AML-193 (cell line): ENCODE measurements around the gene NME3.
"Not testable (repeated sequence)": the region's sequence is repeated elsewhere in the genome, so short reads cannot be mapped to it uniquely, and the experiment has no call there.

Experiments used
- DNase-seq, 2 experiments: peaks; one replicate each; lab custom pipeline; 2025; lab: John Stamatoyannopoulos, UW

NME3 gene

DNA sequence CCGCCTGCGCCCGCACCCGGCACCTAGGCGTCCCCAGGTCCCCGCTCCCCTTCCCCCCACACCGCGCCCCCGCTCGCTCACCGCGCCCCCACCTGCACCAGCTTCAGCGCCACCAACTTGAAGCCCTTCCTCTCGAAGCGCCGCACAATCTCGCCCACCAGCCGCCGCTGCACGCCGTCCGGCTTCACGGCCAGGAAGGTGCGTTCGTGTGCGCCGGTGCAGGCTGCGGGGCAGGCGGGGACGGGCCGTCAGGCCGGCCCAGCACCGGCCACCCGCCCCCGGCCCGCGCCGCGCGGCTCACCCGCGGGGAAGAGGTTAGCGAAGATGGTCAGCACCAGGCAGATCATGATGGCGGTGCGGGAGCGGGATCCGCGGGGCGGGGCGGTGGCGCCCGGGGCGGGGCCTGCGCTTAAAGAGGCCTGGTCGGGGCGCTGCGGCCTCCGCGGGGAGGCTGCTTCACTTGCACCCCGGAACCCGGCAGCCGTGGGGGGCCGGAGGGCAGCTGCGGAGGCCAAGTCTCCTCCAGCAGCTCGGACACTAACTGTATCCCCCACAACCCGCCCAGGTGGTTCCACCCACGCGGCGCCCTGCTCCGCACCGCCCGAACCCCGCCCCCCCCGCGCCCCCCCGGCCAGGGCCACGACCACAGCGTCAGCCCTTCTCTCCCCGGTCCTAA is at the start of gene NME3:
Gene NME3 (minus strand): TSS at position 356 of the 676 bp plus-strand sequence. CDS start 9 bp downstream, at position 347.
- peak; percentile 41 to 58 for DNase-seq

DNA sequence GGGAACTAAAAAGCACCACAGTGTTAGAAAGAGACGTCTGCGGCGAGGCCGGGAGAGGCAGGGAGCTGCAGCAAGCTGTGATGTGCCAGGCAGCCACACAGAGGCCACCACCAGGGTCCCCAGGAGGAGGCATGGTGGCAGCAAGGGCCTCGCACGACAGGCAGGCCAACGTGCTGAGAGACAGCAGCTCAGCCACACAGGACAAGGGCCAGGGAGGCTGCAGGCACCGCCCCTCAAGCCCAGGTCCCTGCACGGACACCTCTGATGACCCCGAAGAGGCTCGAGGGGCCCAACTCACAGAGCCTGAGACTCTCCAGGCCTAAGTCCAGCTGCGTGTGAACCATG is 49.6 kb upstream of the NME3 start:
- DNase-seq: no peak

DNA sequence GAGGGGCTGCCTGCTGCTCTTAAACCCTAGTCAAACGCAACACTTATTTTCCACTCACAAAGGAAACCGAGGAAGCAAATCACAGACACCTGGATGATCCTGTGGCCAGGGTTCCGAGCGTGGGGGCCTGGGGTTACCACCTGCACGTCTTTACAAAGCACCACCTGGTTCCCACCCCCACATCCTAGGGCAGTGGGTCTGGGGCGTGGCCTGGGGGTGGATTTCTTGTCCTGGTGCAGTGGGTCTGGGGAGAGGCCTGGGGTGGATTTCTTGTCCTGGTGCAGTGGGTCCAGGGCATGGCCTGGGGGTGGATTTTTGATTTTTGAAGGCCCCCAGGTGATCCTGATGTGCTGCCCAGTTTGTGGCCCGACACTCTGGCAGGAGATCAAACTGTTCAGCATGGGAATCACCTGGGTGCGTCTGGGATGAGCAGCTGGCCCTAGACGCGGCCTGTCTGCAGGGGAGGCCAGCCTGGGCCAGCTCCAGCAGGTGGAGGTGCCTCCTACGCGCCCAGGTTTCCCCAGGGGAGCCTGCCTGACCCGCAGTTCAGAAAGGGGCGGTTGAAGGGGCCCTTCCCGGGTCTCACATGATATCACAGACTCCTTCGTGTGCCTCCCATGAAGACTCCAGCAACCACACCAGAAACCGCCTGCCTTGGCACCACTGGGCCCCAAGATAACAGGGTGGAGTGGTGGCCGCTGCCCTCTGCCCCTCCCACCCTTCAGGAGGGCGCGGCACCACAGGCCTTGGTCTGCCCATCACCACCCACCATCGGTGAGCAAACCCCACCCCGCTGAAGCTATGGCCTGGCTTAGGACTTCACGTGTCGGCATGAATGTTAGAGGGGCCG is 49.0 kb upstream of the NME3 start:
- DNase-seq: no peak

DNA sequence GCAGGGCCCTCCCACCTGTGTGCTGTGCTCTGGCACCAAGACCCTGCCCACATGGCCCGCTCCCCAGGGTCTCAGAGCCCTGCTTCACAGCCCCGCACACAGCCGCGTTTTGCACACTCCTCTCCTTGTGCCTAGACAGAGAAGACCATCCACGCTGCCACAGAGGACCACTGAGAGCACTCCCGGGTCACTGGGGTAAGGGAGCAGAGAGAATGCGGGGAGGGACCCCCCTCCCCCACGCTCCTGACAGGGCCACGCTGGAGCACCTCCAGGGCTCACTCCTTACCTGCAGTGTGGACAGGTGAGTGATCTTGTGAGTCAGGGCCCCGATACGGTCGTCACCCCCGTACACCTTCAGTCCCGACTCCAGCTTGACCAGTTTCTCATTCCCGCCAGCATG is 48.3 kb upstream of the NME3 start:
- DNase-seq: no peak

DNA sequence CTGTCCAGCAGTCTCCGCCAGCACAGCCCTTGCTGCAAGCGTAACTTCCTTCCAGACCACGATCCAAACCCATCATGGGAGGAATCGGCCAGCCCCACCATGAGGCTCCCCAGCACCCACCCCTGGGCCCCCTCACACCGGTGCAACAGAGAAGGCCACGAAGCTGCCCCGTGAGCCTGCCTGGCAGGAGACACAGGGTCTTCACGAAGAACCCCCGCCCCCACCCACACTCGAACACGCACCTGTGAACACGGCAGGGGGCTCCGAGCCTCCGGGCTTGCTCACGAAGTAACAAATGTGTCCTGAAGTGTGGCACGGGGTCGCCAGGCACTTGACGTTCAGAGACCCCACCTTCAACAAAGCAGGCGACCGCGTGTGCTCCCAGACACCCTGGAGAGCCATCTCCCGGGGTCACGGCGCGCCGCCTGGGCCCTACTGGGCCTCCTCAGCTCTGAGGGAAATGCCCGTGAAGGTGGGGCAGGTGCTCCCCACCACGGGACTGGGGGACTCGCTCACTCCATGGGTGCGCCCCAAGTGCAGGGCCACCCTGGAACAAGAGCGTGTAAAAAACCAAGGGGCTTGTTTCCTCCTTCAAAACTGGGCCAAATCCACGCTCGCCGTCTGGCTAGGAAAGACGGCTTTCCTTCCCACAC is 47.7 kb upstream of the NME3 start:
- no peak for DNase-seq

DNA sequence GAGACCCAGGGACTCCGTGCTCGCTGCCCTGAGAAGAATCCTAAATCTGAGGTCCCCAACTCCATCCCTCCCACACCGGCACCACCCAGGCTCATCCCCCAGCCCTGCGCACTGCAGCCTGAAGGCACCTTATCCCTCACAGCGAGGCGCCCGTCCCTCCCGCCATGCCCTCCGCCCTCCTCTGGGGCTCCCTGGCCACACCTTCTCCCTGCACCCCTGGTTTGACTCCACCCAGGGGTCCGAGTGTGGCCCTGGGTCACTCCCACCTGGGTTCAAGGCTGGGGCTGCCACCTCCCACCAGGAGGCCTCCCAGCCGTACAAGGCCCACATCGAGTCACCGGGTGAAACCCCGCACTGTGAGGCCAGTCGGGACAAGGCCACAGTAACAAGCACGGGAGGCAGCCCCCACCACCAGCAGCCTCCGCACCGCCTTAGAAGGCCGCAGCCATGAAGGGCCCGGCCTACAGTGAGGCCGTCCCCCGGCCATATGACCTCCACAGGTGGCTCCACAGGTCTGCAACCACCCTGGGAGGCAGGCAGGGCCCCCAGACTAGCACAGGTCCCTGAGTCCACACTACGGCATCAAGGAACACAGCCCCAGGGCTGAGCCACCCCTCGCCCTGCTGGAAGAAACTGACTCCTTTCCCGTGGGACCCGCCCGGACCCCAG is 47.0 kb upstream of the NME3 start:
- DNase-seq: no peak

DNA sequence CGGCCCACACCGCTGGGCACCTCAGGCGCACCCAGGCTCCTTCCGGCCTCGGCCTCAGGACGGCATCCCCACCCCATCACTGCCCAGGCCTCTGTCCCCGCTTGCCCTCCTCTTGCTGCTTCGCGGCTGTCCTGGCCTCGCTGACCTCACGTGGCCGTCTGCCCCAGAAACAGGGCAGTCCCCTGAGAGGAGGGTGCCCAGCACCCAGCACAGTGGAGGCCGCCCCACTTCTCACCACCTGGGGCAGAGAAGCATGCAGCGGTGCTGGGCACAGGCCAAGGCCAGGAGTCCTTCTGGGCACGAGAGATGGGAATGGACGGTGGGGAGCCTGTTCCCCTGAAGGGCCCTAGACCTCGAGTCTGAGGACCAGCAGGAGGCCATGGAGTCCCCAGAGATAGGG is 46.4 kb upstream of the NME3 start:
- no peak for DNase-seq

DNA sequence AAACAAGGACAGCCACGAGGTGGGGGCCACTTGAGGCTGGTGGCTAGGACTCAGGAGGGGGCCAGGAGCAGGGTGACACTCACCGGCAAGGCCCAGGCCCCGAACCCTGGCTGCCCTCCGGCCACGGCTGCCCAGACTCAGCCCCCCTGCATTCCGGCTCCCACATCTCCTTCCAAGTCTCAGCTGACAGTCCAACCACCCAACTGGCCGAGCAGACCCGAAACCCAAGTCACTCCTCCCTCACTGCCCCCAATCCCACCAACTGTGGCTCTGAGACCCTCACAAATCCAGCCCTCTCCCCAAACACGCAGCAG is 45.9 kb upstream of the NME3 start:
- DNase-seq: no peak

DNA sequence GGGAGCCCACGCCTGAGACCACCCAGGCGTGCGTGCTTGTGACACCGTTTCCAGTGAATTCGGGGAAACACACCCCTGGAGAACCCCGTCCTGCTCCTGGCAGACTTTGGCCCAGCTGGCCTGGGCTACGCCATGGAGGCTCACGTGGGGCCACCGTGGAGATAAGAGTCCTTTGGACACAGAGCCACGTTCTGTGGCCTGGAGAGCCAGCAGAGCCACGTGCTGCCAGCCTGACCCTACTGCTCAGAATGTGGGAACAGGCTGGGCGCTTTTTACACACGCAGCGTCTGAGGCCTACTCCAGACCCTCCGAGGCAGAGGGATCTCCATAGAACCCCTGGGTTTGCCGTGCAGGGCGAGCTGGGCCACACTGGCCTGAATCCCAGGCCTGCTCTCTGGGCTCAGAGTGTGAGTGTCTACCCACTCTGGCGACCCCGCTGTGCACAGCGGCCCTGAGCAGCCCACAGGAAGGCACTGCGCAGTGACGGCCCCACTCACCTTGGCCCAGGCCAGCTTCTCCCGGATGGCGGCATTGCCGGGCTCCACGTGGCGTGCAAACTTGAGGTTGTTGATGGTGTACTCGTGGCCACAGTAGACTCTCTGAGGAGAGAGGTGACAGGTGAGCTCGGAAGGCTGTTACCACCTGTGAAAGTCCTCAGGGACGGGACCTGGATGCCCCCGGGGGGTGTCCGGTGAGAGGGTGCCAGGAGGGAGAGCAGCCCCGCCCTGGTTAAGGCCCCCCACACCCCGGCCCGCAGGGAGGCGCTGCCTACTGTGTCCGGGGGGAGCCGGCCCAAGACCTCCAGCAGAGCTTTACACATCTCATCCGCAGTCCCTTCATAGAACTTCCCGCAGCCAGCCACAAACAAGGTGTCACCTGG is 45.3 kb upstream of the NME3 start:
- no peak for DNase-seq

DNA sequence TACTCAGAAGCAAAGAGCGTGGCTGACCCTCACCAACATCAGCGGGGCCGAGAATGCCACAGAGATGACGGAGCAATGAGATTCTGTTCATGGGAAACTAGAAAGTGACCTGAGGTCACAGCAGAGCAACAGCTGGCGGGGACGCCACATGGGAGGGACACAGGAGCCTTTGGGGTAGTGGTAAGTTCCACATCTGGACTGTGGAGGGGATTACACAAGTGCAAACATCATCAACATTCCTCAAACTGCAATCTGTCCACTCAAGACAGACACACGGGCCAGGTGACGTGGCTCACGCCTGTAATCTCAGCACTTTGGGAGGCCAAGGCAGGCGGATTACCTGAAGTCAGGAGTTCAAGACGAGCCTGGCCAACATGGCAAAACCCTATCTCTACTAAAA is 44.1 kb upstream of the NME3 start:
- no peak for DNase-seq

DNA sequence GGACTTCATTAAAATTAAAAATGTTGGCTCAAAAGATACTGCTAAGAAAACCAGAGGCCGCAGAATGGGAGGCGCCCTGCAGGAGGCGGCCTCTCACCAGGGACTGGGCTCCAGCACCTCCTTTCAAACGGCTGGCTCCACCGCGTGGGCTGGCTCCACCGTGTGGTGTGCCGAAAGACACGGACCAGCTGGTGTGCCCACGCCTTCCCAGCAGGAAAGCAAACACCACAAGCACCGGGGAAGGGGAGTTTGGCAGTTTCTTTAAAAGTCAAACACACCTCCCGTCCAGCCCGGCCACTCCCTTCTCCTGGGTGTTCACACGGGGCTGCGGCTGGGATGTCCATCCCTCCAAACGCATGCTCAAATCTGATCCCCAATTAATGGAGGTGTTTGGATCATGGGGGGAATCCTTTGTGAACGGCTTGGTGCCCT is 41.4 kb upstream of the NME3 start:
- no peak for DNase-seq

DNA sequence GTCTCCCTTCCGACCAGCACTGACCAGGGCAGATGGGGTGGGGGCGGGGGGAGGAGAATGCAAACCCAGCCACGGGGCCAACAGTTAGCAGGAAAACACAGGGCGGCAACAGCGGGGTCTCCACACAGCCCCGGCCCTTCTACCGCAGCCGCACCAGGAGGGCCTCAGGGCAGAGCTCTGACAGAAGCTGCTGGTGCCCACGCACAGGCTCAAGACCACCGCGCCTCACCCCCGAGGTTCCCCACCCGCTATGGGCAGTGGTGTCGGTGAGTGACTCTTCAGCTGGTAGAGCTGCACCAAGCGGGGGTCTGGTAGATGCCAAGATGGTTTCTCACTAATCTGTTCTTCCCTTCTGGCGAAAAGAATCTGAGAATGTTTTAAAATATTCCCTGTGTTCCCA is 39.2 kb upstream of the NME3 start:
- no peak for DNase-seq

DNA sequence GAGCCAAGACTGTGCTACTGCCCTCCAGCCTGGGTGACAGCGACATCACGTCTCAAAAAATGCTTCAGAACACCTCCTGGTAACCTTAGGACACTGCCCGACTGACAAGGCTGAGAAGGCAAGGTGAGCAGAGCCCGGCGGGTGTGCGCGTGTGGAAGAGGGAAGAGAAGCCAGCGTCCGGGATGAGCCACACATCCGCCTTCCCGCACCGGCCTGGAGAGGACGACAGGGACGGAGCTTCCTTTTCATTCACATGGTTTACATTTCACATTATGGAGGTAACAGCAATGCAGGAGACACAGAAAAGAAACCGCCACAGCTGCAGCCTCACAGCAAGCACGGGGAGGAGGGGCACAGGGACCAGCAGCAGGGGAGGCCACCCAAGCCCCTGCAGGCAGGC is 38.8 kb upstream of the NME3 start:
- DNase-seq: no peak

DNA sequence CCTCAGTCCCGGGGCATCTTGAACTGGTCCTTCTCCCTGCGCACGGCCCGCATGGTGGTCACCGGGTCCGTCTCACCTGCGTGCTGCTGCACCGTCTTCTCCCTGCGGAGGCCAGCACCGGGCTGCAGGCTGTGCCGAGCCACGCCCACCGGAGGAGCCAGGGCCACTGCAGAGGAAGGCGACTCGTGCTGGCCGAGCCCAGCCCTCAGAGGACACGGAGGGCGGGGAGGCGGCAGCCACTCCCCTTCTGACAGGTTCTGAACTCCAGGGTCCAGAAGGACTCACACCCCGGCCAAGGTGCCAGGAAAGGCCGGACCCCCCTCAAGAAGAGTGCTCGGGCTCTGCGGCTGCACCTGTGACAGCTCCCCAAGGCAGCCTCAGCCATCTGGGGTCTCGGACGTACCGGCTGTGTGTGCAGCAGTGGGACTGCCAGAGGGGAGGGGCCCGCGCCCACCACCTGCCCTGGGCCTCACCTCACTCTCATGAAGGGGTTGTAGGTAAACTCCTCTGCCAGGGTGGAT is 38.0 kb upstream of the NME3 start:
- DNase-seq: no peak

DNA sequence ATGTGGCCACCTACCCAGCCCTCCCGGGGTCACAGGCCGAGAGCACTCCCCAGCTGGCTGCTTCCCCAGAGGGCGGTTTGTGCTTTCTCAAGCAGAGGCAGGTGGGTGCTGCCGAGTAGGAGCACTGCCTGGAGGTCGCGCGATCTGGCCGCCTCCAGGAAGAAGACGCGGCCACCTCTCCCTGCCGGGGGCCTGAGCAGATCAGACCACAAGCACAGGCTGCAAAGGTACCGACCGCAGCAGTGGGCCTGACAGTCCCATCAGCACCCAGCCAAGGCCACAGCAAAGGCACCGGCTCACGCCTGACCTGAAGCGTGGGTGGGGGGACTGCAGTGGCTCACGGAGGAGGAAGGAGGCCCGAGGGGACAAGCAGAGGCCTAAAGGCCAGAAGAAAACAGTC is 37.3 kb upstream of the NME3 start:
- DNase-seq: no peak

DNA sequence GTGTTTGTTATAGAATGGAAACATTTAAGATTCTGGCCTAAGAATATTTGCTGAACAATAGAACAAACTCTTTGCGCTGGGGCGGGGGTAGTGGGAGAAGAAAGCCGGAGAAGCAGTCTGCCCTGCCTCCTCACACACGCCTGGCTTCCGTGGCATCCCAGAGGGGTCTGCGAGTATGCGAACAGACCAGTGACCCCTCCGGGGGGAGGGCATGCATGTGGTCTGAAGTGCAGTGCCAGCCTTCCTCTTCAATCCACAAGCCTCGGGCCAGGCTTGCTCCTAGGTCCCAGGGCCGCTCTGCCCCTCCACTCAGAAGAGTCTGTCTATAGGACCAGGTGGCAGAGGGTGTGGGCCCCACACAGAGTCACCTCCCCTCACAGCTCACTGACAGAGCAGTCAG is 36.3 kb upstream of the NME3 start:
- no peak for DNase-seq

DNA sequence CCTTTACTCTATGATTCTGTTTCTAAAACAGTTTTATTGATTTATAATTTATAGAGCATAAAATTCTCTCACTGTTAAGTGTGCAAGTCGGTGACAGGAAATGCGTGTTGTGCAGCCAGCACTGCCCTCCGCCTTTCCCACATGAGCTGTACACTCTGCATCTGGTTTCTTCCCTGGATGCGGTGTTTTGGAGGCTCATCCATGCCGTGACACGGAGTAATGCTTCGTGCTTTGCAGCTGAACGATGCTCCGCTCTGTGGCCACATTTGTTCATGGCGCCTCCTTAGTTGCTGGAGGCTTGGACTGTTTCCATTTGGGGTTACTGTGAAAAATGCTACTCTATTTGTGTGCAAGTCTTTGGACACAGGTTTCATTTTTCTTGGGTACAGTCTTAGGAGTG is 29.4 kb upstream of the NME3 start:
- DNase-seq: no peak

DNA sequence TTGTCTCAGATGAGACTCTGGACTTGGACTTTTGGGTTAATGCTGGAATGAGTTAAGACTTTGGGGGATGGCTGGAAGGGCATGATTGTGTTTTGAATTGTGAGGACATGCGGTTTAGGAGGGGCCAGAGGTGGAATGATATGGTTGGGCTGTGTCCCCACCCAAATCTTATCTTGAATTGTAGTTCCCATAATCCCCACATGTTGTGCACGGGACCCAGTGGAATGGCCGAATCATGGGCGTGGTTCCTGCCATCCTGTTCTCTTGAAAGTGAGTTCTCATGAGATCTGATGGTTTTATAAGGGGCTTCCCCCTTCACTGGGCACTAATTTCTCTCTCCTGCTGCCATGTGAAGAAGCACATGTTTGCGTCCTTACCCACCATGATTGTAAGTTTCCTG is 27.9 kb upstream of the NME3 start:
- not testable (repeated sequence) for DNase-seq

DNA sequence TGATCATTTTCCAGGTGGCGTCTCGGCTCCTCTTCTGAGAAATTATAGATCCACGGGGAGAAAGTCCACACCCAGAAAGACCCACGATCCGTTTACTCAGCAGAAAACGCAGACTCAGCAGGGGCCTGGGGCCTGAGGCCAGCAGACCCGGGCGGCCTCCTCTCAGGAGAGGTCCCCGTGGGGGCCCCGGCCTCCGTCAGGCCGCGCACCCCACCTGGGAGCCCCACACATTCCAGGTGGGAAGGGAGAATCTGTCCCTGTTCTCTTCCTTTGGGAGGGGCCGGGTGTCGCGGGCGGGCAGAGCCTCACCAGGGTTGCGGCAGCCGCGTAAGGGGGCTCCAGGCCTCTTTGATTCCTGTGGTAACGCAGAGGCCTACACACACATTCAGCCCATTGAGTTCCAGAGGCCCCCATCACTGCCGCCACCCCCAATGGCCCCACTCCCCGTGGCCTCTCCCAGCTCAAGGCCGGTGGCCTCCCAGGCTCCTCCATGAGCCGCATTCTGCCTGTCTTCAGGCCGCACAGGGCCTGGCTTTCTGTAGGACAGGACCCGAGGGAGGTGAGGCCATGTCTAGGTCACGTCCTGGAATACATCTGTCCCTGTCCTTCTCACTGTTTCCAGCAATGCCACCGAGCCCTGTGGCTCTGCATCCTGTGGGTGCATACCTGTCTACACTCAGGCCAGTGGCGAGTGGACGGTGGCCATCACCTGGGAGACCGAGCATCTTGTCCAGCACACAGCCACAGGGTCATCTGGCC is 23.7 kb upstream of the NME3 start:
- no peak for DNase-seq

DNA sequence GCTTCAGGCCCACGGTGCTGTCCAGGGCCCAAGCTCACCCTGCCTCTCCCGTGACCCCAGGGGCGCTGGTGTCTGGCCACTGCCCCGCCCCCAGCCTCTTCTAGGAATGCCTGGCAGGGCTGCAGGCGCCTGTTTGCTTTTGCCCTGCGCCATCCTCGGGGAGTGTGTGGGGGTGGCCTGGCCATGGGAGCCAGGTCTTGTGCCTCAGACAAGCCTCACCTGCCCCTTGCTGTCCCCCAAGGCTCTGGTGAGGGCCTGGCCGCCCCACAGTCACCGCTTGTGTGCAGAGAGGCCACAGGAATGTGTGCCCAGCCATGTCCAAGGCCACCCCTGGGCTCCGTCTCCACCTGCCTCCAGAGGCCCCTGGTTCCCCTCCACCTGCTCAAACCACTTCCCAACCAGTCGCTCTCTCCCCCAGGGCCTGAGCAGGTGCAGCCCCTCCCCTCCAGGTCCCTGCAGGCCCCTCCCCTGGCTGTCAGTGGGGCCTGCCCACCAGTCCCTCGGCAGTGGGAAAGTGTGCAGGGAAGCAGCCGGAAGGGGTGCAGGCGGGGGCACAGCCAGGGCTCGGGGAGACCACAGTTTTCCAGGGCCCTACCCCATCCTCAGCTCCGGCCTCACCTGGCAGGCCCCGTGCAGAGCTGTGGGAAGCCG is 23.0 kb upstream of the NME3 start:
- no peak for DNase-seq
